ENCODE measurements around the gene TH.

TH gene

GRCh38 chr11:2193099-2193887 lies 21.7 kb upstream of the TH start:
- no peak for FAIRE-seq
- TF ChIP-seq POLR2A (IDR thresholded peaks at IDR 0.05; ENCODE audit: low read depth, low read length) (no peak), TAF1 (IDR thresholded peaks at IDR 0.05; ENCODE audit: borderline replicate concordance, low read depth, low read length) (no peak), POLR2AphosphoS5 (IDR thresholded peaks at IDR 0.05; ENCODE audit: low read depth, low read length) (no peak)

GRCh38 chr11:2192435-2192834 lies 20.8 kb upstream of the TH start:
- DNase-seq (ENCODE audit: insufficient read length) (no peak), FAIRE-seq (no peak)
- no peak for TF ChIP-seq POLR2AphosphoS5 (IDR thresholded peaks at IDR 0.05; ENCODE audit: low read depth, low read length)
- no peak for TF ChIP-seq TAF1 (IDR thresholded peaks at IDR 0.05; ENCODE audit: borderline replicate concordance, low read depth, low read length)
- no peak for TF ChIP-seq POLR2A (IDR thresholded peaks at IDR 0.05; ENCODE audit: low read depth, low read length)

More at GRCh38 chr11:2193099-2193887, 21.7 kb upstream of the TH start:
- no peak for DNase-seq (ENCODE audit: insufficient read length)

GRCh38 chr11:2191883-2192282 lies 20.3 kb upstream of the TH start:
- FAIRE-seq, result no peak

GRCh38 chr11:2190657-2191471 lies 19.2 kb upstream of the TH start:
- FAIRE-seq, result no peak
- no peak for TF ChIP-seq TAF1 (IDR thresholded peaks at IDR 0.05; ENCODE audit: borderline replicate concordance, low read depth, low read length)
- TF ChIP-seq POLR2AphosphoS5 (IDR thresholded peaks at IDR 0.05; ENCODE audit: low read depth, low read length), result no peak
- no peak for TF ChIP-seq POLR2A (IDR thresholded peaks at IDR 0.05; ENCODE audit: low read depth, low read length)
- DNase-seq (ENCODE audit: insufficient read length), result no peak

More at GRCh38 chr11:2191883-2192282, 20.3 kb upstream of the TH start:
- no peak for DNase-seq (ENCODE audit: insufficient read length)
- TF ChIP-seq POLR2A (IDR thresholded peaks at IDR 0.05; ENCODE audit: low read depth, low read length) (no peak), TAF1 (IDR thresholded peaks at IDR 0.05; ENCODE audit: borderline replicate concordance, low read depth, low read length) (no peak), POLR2AphosphoS5 (IDR thresholded peaks at IDR 0.05; ENCODE audit: low read depth, low read length) (no peak)

GRCh38 chr11:2189938-2190656 lies 18.5 kb upstream of the TH start:
- FAIRE-seq, result no peak
- DNase-seq (ENCODE audit: insufficient read length), result no peak
- no peak for TF ChIP-seq TAF1 (IDR thresholded peaks at IDR 0.05; ENCODE audit: borderline replicate concordance, low read depth, low read length)
- no peak for TF ChIP-seq POLR2A (IDR thresholded peaks at IDR 0.05; ENCODE audit: low read depth, low read length)
- no peak for TF ChIP-seq POLR2AphosphoS5 (IDR thresholded peaks at IDR 0.05; ENCODE audit: low read depth, low read length)

- DNase-seq (ENCODE audit: insufficient read length) (no peak), FAIRE-seq (no peak)
- TF ChIP-seq POLR2AphosphoS5 (IDR thresholded peaks at IDR 0.05; ENCODE audit: low read depth, low read length), result no peak
Observed at GRCh38 chr11:2188745-2189144, 17.1 kb upstream of the TH start.

GRCh38 chr11:2187280-2187707 lies 15.7 kb upstream of the TH start:
- DNase-seq (ENCODE audit: insufficient read length) (no peak), FAIRE-seq (no peak)
- TF ChIP-seq POLR2AphosphoS5 (IDR thresholded peaks at IDR 0.05; ENCODE audit: low read depth, low read length) (no peak), POLR2A (IDR thresholded peaks at IDR 0.05; ENCODE audit: low read depth, low read length) (no peak), TAF1 (IDR thresholded peaks at IDR 0.05; ENCODE audit: borderline replicate concordance, low read depth, low read length) (no peak)

GRCh38 chr11:2186669-2187279 lies 15.2 kb upstream of the TH start:
- TF ChIP-seq TAF1 (IDR thresholded peaks at IDR 0.05; ENCODE audit: borderline replicate concordance, low read depth, low read length), result no peak
- no peak for TF ChIP-seq POLR2A (IDR thresholded peaks at IDR 0.05; ENCODE audit: low read depth, low read length)
- TF ChIP-seq POLR2AphosphoS5 (IDR thresholded peaks at IDR 0.05; ENCODE audit: low read depth, low read length), result no peak
- no peak for FAIRE-seq
- no peak for DNase-seq (ENCODE audit: insufficient read length)

GRCh38 chr11:2185324-2186085 lies 13.9 kb upstream of the TH start:
- DNase-seq (ENCODE audit: insufficient read length), result no peak
- no peak for FAIRE-seq
- TF ChIP-seq TAF1 (IDR thresholded peaks at IDR 0.05; ENCODE audit: borderline replicate concordance, low read depth, low read length), result no peak
- no peak for TF ChIP-seq POLR2AphosphoS5 (IDR thresholded peaks at IDR 0.05; ENCODE audit: low read depth, low read length)
- no peak for TF ChIP-seq POLR2A (IDR thresholded peaks at IDR 0.05; ENCODE audit: low read depth, low read length)

GRCh38 chr11:2182692-2183474 lies 11.3 kb upstream of the TH start:
- no peak for FAIRE-seq
- no peak for DNase-seq (ENCODE audit: insufficient read length)
- TF ChIP-seq POLR2AphosphoS5 (IDR thresholded peaks at IDR 0.05; ENCODE audit: low read depth, low read length) (no peak), TAF1 (IDR thresholded peaks at IDR 0.05; ENCODE audit: borderline replicate concordance, low read depth, low read length) (no peak), POLR2A (IDR thresholded peaks at IDR 0.05; ENCODE audit: low read depth, low read length) (no peak)
